ENCODE results near the gene RPH3AL.
A peak's percentile ranks its signal among the peaks of the same experiment; 100 is the strongest.

RPH3AL gene

DNA sequence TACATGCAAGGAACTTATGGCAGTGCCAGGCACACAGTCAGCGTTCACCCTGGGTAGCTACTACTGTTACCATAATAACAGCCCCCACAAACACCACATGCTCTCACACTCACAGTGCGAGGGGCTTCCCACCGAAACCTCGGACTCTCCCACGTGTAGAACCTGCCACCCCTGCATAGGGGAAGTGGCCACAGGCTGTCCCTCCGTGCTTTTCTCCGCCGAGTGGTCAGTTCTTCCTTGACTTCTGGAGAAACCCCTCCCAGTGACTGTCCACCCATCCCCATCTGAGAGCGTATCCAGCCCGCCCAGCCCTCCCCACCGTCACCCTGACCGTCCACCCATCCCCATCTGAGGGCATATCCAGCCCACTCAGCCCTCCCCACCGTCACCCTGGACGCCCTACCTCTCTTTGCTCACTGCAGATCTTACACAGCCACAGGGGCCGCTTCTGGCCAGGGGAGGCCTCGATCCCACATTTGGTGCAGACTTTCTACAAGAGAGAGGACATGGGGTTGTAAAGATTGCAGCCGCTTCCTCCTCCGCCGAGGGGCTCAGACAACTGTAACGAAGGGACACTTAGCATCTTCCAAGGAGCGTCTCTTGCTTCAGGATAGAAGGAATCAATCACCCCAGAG, 71.1 kb downstream of the RPH3AL start:
- H2BK12ac ChIP-seq (ENCODE audit: low read length), result no peak overlapping the region
- H3K14ac ChIP-seq (ENCODE audit: low read length), result no peak overlapping the region
- no peak overlapping the region for H2BK120ac ChIP-seq (ENCODE audit: low read depth, low read length)
- no peaks in the 10 kb centered on the region for H3K27me3 ChIP-seq (ENCODE audit: control insufficient read depth in 3 of 3, insufficient read depth in 3 of 3, low read depth in 1 of 3, low read length in 3 of 3)
- H3K9me3 ChIP-seq (replicated peaks in 1 of 2; ENCODE audit: control insufficient read depth in 2 of 2, insufficient read depth in 1 of 2, low read depth in 1 of 2, low read length in 2 of 2), result peaks cover 5 to 12% of the 10 kb centered on the region in 2 donors
- no peak overlapping the region for H3K27ac ChIP-seq (replicated peaks; ENCODE audit: low read length)
- no peak overlapping the region for H3K4ac ChIP-seq (ENCODE audit: low read length)
- H2BK5ac ChIP-seq (ENCODE audit: low read length), result no peak overlapping the region
- no CpG with 5 or more reads among the region's 21 CpGs for WGBS, 2 donors (ENCODE audit: extremely low coverage in 2 of 2, insufficient read length in 2 of 2, insufficient replicate concordance in 1 of 2)
- H3K36me3 ChIP-seq (replicated peaks in 1 of 2; ENCODE audit: control insufficient read depth in 2 of 2, insufficient read depth in 2 of 2, low read length in 2 of 2), result no peaks in the 10 kb centered on the region
- no peak overlapping the region for H3K4me3 ChIP-seq (ENCODE audit: low read length in 2 of 2)
- no peak overlapping the region for H2BK15ac ChIP-seq (ENCODE audit: low read length)
- no peak overlapping the region for H3K9ac ChIP-seq (ENCODE audit: low read depth, low read length, poor library complexity)
- H3K4me1 ChIP-seq (ENCODE audit: control insufficient read depth in 2 of 2, insufficient read depth in 1 of 2, low read depth in 1 of 2, low read length in 2 of 2), result peaks cover 0 to 4% of the 10 kb centered on the region in 2 donors
- H3K23ac ChIP-seq (ENCODE audit: low read depth, low read length, poor library complexity), result no peak overlapping the region
- H2AK5ac ChIP-seq (ENCODE audit: low read depth, low read length), result no peak overlapping the region
- H4K91ac ChIP-seq (ENCODE audit: low read depth, low read length, poor library complexity), result no peak overlapping the region
- H2AFZ ChIP-seq (ENCODE audit: low read length), result no peak overlapping the region
- H4K8ac ChIP-seq (ENCODE audit: low read depth, low read length), result no peak overlapping the region
- no peaks in the 10 kb centered on the region for H3K79me1 ChIP-seq (ENCODE audit: low read depth, low read length)
- H3K4me2 ChIP-seq (ENCODE audit: insufficient read depth, low read length, poor library complexity, severe bottlenecking), result no peak overlapping the region
- no peak overlapping the region for H3K18ac ChIP-seq (ENCODE audit: low read length)
- DNase-seq (ENCODE audit: low spot score), result no peak

DNA sequence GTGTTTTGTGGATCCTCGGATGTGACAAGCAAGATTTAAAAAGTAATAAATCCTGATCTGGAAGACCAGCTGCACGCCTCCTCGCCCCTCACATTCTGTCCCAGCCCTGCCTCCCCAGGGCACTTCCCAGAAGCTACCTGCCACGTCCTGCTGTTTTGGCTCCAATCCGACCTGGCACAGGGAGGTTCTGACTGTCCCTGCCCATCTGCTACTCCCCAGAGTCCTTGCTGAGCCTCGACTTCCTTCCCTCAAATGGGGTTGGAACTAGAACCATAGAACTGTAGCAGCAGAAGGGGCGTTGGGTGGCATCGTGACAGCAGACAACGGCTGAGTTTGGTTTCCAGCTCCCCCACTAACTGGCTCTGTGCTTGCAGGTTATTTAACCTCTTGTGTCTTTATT, 71.7 kb downstream of the RPH3AL start:
- Histone ChIP-seq H2BK12ac (ENCODE audit: low read length) (no peak overlapping the region), H3K27ac (replicated peaks; ENCODE audit: low read length) (no peak overlapping the region), H2BK120ac (ENCODE audit: low read depth, low read length) (no peak overlapping the region), H3K4me1 (ENCODE audit: control insufficient read depth in 2 of 2, insufficient read depth in 1 of 2, low read depth in 1 of 2, low read length in 2 of 2) (peaks cover 0 to under 1% of the 10 kb centered on the region in 2 donors), H2AK5ac (ENCODE audit: low read depth, low read length) (no peak overlapping the region), H3K9me3 (replicated peaks in 1 of 2; ENCODE audit: control insufficient read depth in 2 of 2, insufficient read depth in 1 of 2, low read depth in 1 of 2, low read length in 2 of 2) (peaks cover 5 to 12% of the 10 kb centered on the region in 2 donors), H2BK15ac (ENCODE audit: low read length) (no peak overlapping the region), H4K8ac (ENCODE audit: low read depth, low read length) (no peak overlapping the region), H3K14ac (ENCODE audit: low read length) (peak overlapping the region; percentile 15), H3K79me1 (ENCODE audit: low read depth, low read length) (no peaks in the 10 kb centered on the region), H2AFZ (ENCODE audit: low read length) (no peak overlapping the region), H3K23ac (ENCODE audit: low read depth, low read length, poor library complexity) (no peak overlapping the region), H3K27me3 (ENCODE audit: control insufficient read depth in 3 of 3, insufficient read depth in 3 of 3, low read depth in 1 of 3, low read length in 3 of 3) (no peaks in the 10 kb centered on the region), H3K36me3 (replicated peaks in 1 of 2; ENCODE audit: control insufficient read depth in 2 of 2, insufficient read depth in 2 of 2, low read length in 2 of 2) (no peaks in the 10 kb centered on the region), H3K4me3 (ENCODE audit: low read length in 2 of 2) (no peak overlapping the region), H2BK5ac (ENCODE audit: low read length) (no peak overlapping the region), H3K18ac (ENCODE audit: low read length) (peak overlapping the region; percentile 30), H3K9ac (ENCODE audit: low read depth, low read length, poor library complexity) (no peak overlapping the region), H4K91ac (ENCODE audit: low read depth, low read length, poor library complexity) (no peak overlapping the region), H3K4ac (ENCODE audit: low read length) (no peak overlapping the region), H3K4me2 (ENCODE audit: insufficient read depth, low read length, poor library complexity, severe bottlenecking) (no peak overlapping the region)
- no CpG with 5 or more reads among the region's 9 CpGs for WGBS, 2 donors (ENCODE audit: extremely low coverage in 2 of 2, insufficient read length in 2 of 2, insufficient replicate concordance in 1 of 2)
- no peak for DNase-seq (ENCODE audit: low spot score)

DNA sequence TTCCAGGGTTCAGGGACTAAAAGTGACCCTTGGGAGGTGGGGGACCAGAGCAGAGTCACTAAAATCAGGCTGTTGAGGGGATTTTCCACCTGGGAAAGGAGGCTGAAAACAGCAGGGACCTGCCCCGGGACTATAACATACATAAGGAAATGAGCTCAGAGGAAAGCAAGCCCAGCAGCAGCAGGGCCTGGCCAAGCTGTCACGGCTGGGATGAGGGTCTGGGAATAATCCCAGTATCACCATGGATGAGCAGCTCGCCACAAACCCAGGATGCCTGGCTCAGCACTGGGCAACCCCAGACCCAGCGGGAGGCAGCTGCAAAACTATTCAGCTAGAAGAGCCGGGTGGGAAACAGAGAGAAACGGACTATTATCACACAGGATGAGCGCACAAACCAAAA, 72.4 kb downstream of the RPH3AL start:
- H4K8ac ChIP-seq (ENCODE audit: low read depth, low read length), result no peak overlapping the region
- H2BK120ac ChIP-seq (ENCODE audit: low read depth, low read length), result no peak overlapping the region
- no peak overlapping the region for H3K18ac ChIP-seq (ENCODE audit: low read length)
- no peak overlapping the region for H3K4me2 ChIP-seq (ENCODE audit: insufficient read depth, low read length, poor library complexity, severe bottlenecking)
- H3K27ac ChIP-seq (replicated peaks; ENCODE audit: low read length), result no peak overlapping the region
- no peak overlapping the region for H2BK15ac ChIP-seq (ENCODE audit: low read length)
- no peak overlapping the region for H3K23ac ChIP-seq (ENCODE audit: low read depth, low read length, poor library complexity)
- no CpG with 5 or more reads among the region's 7 CpGs for WGBS, 2 donors (ENCODE audit: extremely low coverage in 2 of 2, insufficient read length in 2 of 2, insufficient replicate concordance in 1 of 2)
- no peak overlapping the region for H2AFZ ChIP-seq (ENCODE audit: low read length)
- no peak overlapping the region for H3K4ac ChIP-seq (ENCODE audit: low read length)
- no peak overlapping the region for H2BK5ac ChIP-seq (ENCODE audit: low read length)
- H2AK5ac ChIP-seq (ENCODE audit: low read depth, low read length), result no peak overlapping the region
- H3K27me3 ChIP-seq (ENCODE audit: control insufficient read depth in 3 of 3, insufficient read depth in 3 of 3, low read depth in 1 of 3, low read length in 3 of 3), result no peaks in the 10 kb centered on the region
- H2BK12ac ChIP-seq (ENCODE audit: low read length), result no peak overlapping the region
- H3K4me1 ChIP-seq (ENCODE audit: control insufficient read depth in 2 of 2, insufficient read depth in 1 of 2, low read depth in 1 of 2, low read length in 2 of 2), result no peaks in the 10 kb centered on the region
- no peak overlapping the region for H3K14ac ChIP-seq (ENCODE audit: low read length)
- no peak for DNase-seq (ENCODE audit: low spot score)
- no peak overlapping the region for H3K4me3 ChIP-seq (ENCODE audit: low read length in 2 of 2)
- H4K91ac ChIP-seq (ENCODE audit: low read depth, low read length, poor library complexity), result no peak overlapping the region
- H3K9me3 ChIP-seq (replicated peaks in 1 of 2; ENCODE audit: control insufficient read depth in 2 of 2, insufficient read depth in 1 of 2, low read depth in 1 of 2, low read length in 2 of 2), result peaks cover 5 to 12% of the 10 kb centered on the region in 2 donors
- H3K36me3 ChIP-seq (replicated peaks in 1 of 2; ENCODE audit: control insufficient read depth in 2 of 2, insufficient read depth in 2 of 2, low read length in 2 of 2), result no peaks in the 10 kb centered on the region
- H3K79me1 ChIP-seq (ENCODE audit: low read depth, low read length), result no peaks in the 10 kb centered on the region
- no peak overlapping the region for H3K9ac ChIP-seq (ENCODE audit: low read depth, low read length, poor library complexity)

DNA sequence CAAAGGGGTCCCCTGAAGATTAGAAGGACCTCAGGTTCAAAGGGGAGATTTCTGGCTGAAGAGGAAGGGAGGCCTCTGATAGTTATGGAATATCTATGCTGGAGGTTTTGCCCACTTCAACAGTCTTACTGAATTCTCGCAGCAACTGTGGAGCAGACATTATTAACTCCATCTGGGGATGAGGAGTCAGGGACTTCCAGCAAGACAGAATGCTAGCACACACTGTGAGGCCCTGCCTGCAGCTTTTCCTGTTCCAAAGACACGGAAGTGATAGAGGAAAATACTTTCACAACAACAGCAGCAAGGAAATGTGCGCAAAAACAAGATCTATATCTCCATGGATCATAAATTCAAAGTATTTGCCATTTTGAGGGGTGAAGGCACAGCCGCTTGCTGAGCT, 72.8 kb downstream of the RPH3AL start:
- H3K9ac ChIP-seq (ENCODE audit: low read depth, low read length, poor library complexity), result no peak overlapping the region
- no peak overlapping the region for H2AK5ac ChIP-seq (ENCODE audit: low read depth, low read length)
- no peak overlapping the region for H3K4me3 ChIP-seq (ENCODE audit: low read length in 2 of 2)
- H3K4ac ChIP-seq (ENCODE audit: low read length), result no peak overlapping the region
- no peaks in the 10 kb centered on the region for H3K36me3 ChIP-seq (replicated peaks in 1 of 2; ENCODE audit: control insufficient read depth in 2 of 2, insufficient read depth in 2 of 2, low read length in 2 of 2)
- H3K79me1 ChIP-seq (ENCODE audit: low read depth, low read length), result no peaks in the 10 kb centered on the region
- H3K18ac ChIP-seq (ENCODE audit: low read length), result no peak overlapping the region
- no peak overlapping the region for H3K4me2 ChIP-seq (ENCODE audit: insufficient read depth, low read length, poor library complexity, severe bottlenecking)
- H3K9me3 ChIP-seq (replicated peaks in 1 of 2; ENCODE audit: control insufficient read depth in 2 of 2, insufficient read depth in 1 of 2, low read depth in 1 of 2, low read length in 2 of 2), result peaks cover 5 to 12% of the 10 kb centered on the region in 2 donors
- no peak overlapping the region for H2BK15ac ChIP-seq (ENCODE audit: low read length)
- H3K27ac ChIP-seq (replicated peaks; ENCODE audit: low read length), result no peak overlapping the region
- H3K23ac ChIP-seq (ENCODE audit: low read depth, low read length, poor library complexity), result no peak overlapping the region
- H3K14ac ChIP-seq (ENCODE audit: low read length), result no peak overlapping the region
- H2BK12ac ChIP-seq (ENCODE audit: low read length), result no peak overlapping the region
- no CpG with 5 or more reads among the region's 4 CpGs for WGBS, 2 donors (ENCODE audit: extremely low coverage in 2 of 2, insufficient read length in 2 of 2, insufficient replicate concordance in 1 of 2)
- no peak overlapping the region for H4K91ac ChIP-seq (ENCODE audit: low read depth, low read length, poor library complexity)
- no peak overlapping the region for H2AFZ ChIP-seq (ENCODE audit: low read length)
- H2BK5ac ChIP-seq (ENCODE audit: low read length), result no peak overlapping the region
- DNase-seq (ENCODE audit: low spot score), result no peak
- no peaks in the 10 kb centered on the region for H3K4me1 ChIP-seq (ENCODE audit: control insufficient read depth in 2 of 2, insufficient read depth in 1 of 2, low read depth in 1 of 2, low read length in 2 of 2)
- H2BK120ac ChIP-seq (ENCODE audit: low read depth, low read length), result no peak overlapping the region
- H3K27me3 ChIP-seq (ENCODE audit: control insufficient read depth in 3 of 3, insufficient read depth in 3 of 3, low read depth in 1 of 3, low read length in 3 of 3), result no peaks in the 10 kb centered on the region
- no peak overlapping the region for H4K8ac ChIP-seq (ENCODE audit: low read depth, low read length)
